ENCODE results near the gene CNBD2. TPM values are rescaled to one million over a fixed set of nuclear protein-coding genes. Genes with fewer than 3 reads are reported as not detected.

CNBD2 gene
- total and polyA plus RNA-seq, 2 donors from 2014 or later, result 7.4 to 11.4 TPM

- no peak overlapping the region for H3K4me3 ChIP-seq (ENCODE audit: low read length in 3 of 3)
- no peaks in the 10 kb centered on the region for H3K36me3 ChIP-seq (ENCODE audit: control insufficient read depth in 2 of 3, insufficient read depth in 3 of 3, low read length in 3 of 3)
- H3K9me3 ChIP-seq (ENCODE audit: control insufficient read depth in 2 of 3, insufficient read depth in 1 of 3, low read length in 3 of 3), result no peaks in the 10 kb centered on the region
- H3K27ac ChIP-seq (ENCODE audit: low read depth in 2 of 2, low read length in 2 of 2), result no peak overlapping the region
- no peak for TF ChIP-seq CTCF (IDR thresholded peaks at IDR 0.05; ENCODE audit: borderline replicate concordance, extremely low read depth, insufficient read depth)
- H3K4me1 ChIP-seq (ENCODE audit: control insufficient read depth in 2 of 3, insufficient read depth in 2 of 3, low read depth in 1 of 3, low read length in 3 of 3), result no peaks in the 10 kb centered on the region
- DNase-seq, result no peak
- no peak for FAIRE-seq
- H3K9ac ChIP-seq (ENCODE audit: low read length in 3 of 3), result no peak overlapping the region
- no peaks in the 10 kb centered on the region for H3K27me3 ChIP-seq (ENCODE audit: control insufficient read depth, insufficient read depth, low read length)
- intact Hi-C loops (cut with DNase I), result no loop called here
Measured at GRCh38 chr20:35975576-35976373, 7.4 kb downstream of the CNBD2 start.

- H3K9me3 ChIP-seq (ENCODE audit: control insufficient read depth in 2 of 3, insufficient read depth in 1 of 3, low read length in 3 of 3), result no peaks in the 10 kb centered on the region
- no peak overlapping the region for H3K27ac ChIP-seq (ENCODE audit: low read depth in 2 of 2, low read length in 2 of 2)
- no peak for TF ChIP-seq CTCF (IDR thresholded peaks at IDR 0.05; ENCODE audit: borderline replicate concordance, extremely low read depth, insufficient read depth)
- DNase-seq (no peak), FAIRE-seq (no peak)
- no peak overlapping the region for H3K4me3 ChIP-seq (ENCODE audit: low read length in 3 of 3)
- no peak overlapping the region for H3K9ac ChIP-seq (ENCODE audit: low read length in 3 of 3)
- intact Hi-C loops (cut with DNase I), result no loop called here
- no peaks in the 10 kb centered on the region for H3K27me3 ChIP-seq (ENCODE audit: control insufficient read depth, insufficient read depth, low read length)
- no peaks in the 10 kb centered on the region for H3K36me3 ChIP-seq (ENCODE audit: control insufficient read depth in 2 of 3, insufficient read depth in 3 of 3, low read length in 3 of 3)
- no peaks in the 10 kb centered on the region for H3K4me1 ChIP-seq (ENCODE audit: control insufficient read depth in 2 of 3, insufficient read depth in 2 of 3, low read depth in 1 of 3, low read length in 3 of 3)
Measured at GRCh38 chr20:35978041-35978513, 9.7 kb downstream of the CNBD2 start.

- Histone ChIP-seq H3K9ac (ENCODE audit: low read length in 3 of 3) (no peak overlapping the region), H3K27me3 (ENCODE audit: control insufficient read depth, insufficient read depth, low read length) (no peaks in the 10 kb centered on the region), H3K4me3 (ENCODE audit: low read length in 3 of 3) (no peak overlapping the region), H3K4me1 (ENCODE audit: control insufficient read depth in 2 of 3, insufficient read depth in 2 of 3, low read depth in 1 of 3, low read length in 3 of 3) (no peaks in the 10 kb centered on the region), H3K27ac (ENCODE audit: low read depth in 2 of 2, low read length in 2 of 2) (no peak overlapping the region), H3K9me3 (ENCODE audit: control insufficient read depth in 2 of 3, insufficient read depth in 1 of 3, low read length in 3 of 3) (no peaks in the 10 kb centered on the region), H3K36me3 (ENCODE audit: control insufficient read depth in 2 of 3, insufficient read depth in 3 of 3, low read length in 3 of 3) (no peaks in the 10 kb centered on the region)
- FAIRE-seq (no peak), DNase-seq (no peak)
- intact Hi-C loops (cut with DNase I), result no loop called here
- TF ChIP-seq CTCF (IDR thresholded peaks at IDR 0.05; ENCODE audit: borderline replicate concordance, extremely low read depth, insufficient read depth), result no peak
Measured at GRCh38 chr20:35979544-35979943, 11.2 kb downstream of the CNBD2 start.
